Mononuclear cell (primary cell): ENCODE measurements around the gene PTPRG. TPM values are rescaled to one million over a fixed set of nuclear protein-coding genes. Genes with fewer than 3 reads are reported as not detected.

Experiments used
- H3K27me3 ChIP-seq: 2 replicates; pipeline ENCODE4 v1.6.0; 2011; ENCODE audit warnings: low read length, control low read depth; ENCODE audit not compliant: insufficient read depth
- H3K4me1 ChIP-seq: 2 replicates; pipeline ENCODE4 v1.5.1; 2011; ENCODE audit warnings: mild to moderate bottlenecking, low read length, control low read depth; ENCODE audit not compliant: insufficient read depth
- H3K4me3 ChIP-seq: 2 replicates; pipeline ENCODE4 v1.5.1; 2011; ENCODE audit warnings: mild to moderate bottlenecking, low read length, moderate library complexity
- H3K9me3 ChIP-seq: 2 replicates; pipeline ENCODE4 v1.5.1; 2011; ENCODE audit warnings: low read depth, mild to moderate bottlenecking, control low read depth, low read length
- total RNA-seq: library from RNA; depleted of rRNA; stranded (reverse); fragments of >200 nt; gene quantifications from one replicate; pipeline ENCODE4 v1.2.3, GENCODE V29; 2012

PTPRG gene
- total RNA-seq, 1 donor, result 0.42 TPM

- Histone ChIP-seq H3K27me3 (no peaks in the 10 kb centered on the region), H3K4me1 (no peaks in the 10 kb centered on the region), H3K4me3 (no peak overlapping the region), H3K9me3 (no peaks in the 10 kb centered on the region)
Measured at GRCh38 chr3:61924991-61925390, 363.6 kb downstream of the PTPRG start.

- Histone ChIP-seq H3K9me3 (no peaks in the 10 kb centered on the region), H3K27me3 (no peaks in the 10 kb centered on the region), H3K4me1 (no peaks in the 10 kb centered on the region), H3K4me3 (no peak overlapping the region)
Measured at GRCh38 chr3:61925721-61926120, 364.4 kb downstream of the PTPRG start.

GRCh38 chr3:61926923-61927322 lies 365.6 kb downstream of the PTPRG start:
- Histone ChIP-seq H3K9me3 (no peaks in the 10 kb centered on the region), H3K4me1 (no peaks in the 10 kb centered on the region), H3K4me3 (no peak overlapping the region), H3K27me3 (no peaks in the 10 kb centered on the region)

- no peaks in the 10 kb centered on the region for H3K9me3 ChIP-seq
- H3K4me3 ChIP-seq, result no peak overlapping the region
- no peaks in the 10 kb centered on the region for H3K27me3 ChIP-seq
- H3K4me1 ChIP-seq, result no peaks in the 10 kb centered on the region
Measured at GRCh38 chr3:61927332-61927731, 366.0 kb downstream of the PTPRG start.

GRCh38 chr3:61928039-61928438 lies 366.7 kb downstream of the PTPRG start:
- Histone ChIP-seq H3K4me1 (no peaks in the 10 kb centered on the region), H3K4me3 (no peak overlapping the region), H3K27me3 (no peaks in the 10 kb centered on the region), H3K9me3 (no peaks in the 10 kb centered on the region)

GRCh38 chr3:61928776-61929314 lies 367.5 kb downstream of the PTPRG start:
- Histone ChIP-seq H3K4me1 (no peaks in the 10 kb centered on the region), H3K4me3 (no peak overlapping the region), H3K9me3 (no peaks in the 10 kb centered on the region), H3K27me3 (no peaks in the 10 kb centered on the region)

GRCh38 chr3:61929617-61930016 lies 368.2 kb downstream of the PTPRG start:
- no peak overlapping the region for H3K4me3 ChIP-seq
- H3K4me1 ChIP-seq, result no peaks in the 10 kb centered on the region
- H3K9me3 ChIP-seq, result no peaks in the 10 kb centered on the region
- no peaks in the 10 kb centered on the region for H3K27me3 ChIP-seq

- H3K4me1 ChIP-seq, result no peaks in the 10 kb centered on the region
- no peak overlapping the region for H3K4me3 ChIP-seq
- no peaks in the 10 kb centered on the region for H3K27me3 ChIP-seq
- H3K9me3 ChIP-seq, result no peaks in the 10 kb centered on the region
Measured at GRCh38 chr3:61932499-61932898, 371.1 kb downstream of the PTPRG start.

GRCh38 chr3:61933798-61934504 lies 372.6 kb downstream of the PTPRG start:
- Histone ChIP-seq H3K4me3 (no peak overlapping the region), H3K4me1 (no peaks in the 10 kb centered on the region), H3K27me3 (no peaks in the 10 kb centered on the region), H3K9me3 (no peaks in the 10 kb centered on the region)

GRCh38 chr3:61934505-61934871 lies 373.1 kb downstream of the PTPRG start:
- Histone ChIP-seq H3K9me3 (no peaks in the 10 kb centered on the region), H3K4me1 (no peaks in the 10 kb centered on the region), H3K27me3 (no peaks in the 10 kb centered on the region), H3K4me3 (no peak overlapping the region)

- Histone ChIP-seq H3K27me3 (no peaks in the 10 kb centered on the region), H3K4me3 (no peak overlapping the region), H3K4me1 (no peaks in the 10 kb centered on the region), H3K9me3 (no peaks in the 10 kb centered on the region)
Measured at GRCh38 chr3:61935814-61936213, 374.4 kb downstream of the PTPRG start.

GRCh38 chr3:61936344-61936937 lies 375.1 kb downstream of the PTPRG start:
- Histone ChIP-seq H3K9me3 (no peaks in the 10 kb centered on the region), H3K4me3 (no peak overlapping the region), H3K27me3 (no peaks in the 10 kb centered on the region), H3K4me1 (no peaks in the 10 kb centered on the region)

GRCh38 chr3:61937477-61937876 lies 376.1 kb downstream of the PTPRG start:
- no peaks in the 10 kb centered on the region for H3K27me3 ChIP-seq

GRCh38 chr3:61938878-61939549 lies 377.6 kb downstream of the PTPRG start:
- H3K9me3 ChIP-seq, result no peaks in the 10 kb centered on the region
- no peak overlapping the region for H3K4me3 ChIP-seq
- H3K27me3 ChIP-seq, result no peaks in the 10 kb centered on the region
- no peaks in the 10 kb centered on the region for H3K4me1 ChIP-seq

More at GRCh38 chr3:61937477-61937876, 376.1 kb downstream of the PTPRG start:
- Histone ChIP-seq H3K4me3 (no peak overlapping the region), H3K4me1 (no peaks in the 10 kb centered on the region), H3K9me3 (no peaks in the 10 kb centered on the region)

GRCh38 chr3:61940236-61940635 lies 378.9 kb downstream of the PTPRG start:
- no peaks in the 10 kb centered on the region for H3K4me1 ChIP-seq
- no peak overlapping the region for H3K4me3 ChIP-seq
- no peaks in the 10 kb centered on the region for H3K9me3 ChIP-seq
- H3K27me3 ChIP-seq, result no peaks in the 10 kb centered on the region
